ENCODE results near the gene CFAP77. TPM values are rescaled to one million over a fixed set of nuclear protein-coding genes. Genes with fewer than 3 reads are reported as not detected.

The CFAP77 gene
- polyA plus RNA-seq, 1 of the 3 experiments (the other 2 are of a cell fraction): 1.1 TPM

DNA sequence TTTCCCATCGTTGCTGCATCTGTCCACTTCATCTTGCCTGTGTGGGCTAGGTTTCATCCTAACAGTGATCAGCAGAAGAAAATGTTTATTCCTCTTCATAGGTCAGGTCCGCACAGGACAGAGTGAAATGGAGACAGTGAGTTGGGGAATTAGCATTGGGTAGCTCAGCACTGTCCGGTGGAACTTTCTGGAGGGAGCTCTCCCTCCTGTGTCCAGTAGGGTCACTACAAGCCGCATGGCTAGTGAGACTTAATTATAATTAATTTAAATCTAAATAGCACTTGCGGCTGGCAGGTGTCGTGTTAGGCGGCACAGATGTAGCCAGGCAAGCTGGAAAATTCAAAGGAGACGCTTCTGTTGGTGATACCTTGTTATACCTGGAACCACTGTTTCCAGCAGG, 48.4 kb downstream of the CFAP77 start:
- Histone ChIP-seq H3K27me3 (ENCODE audit: insufficient read depth) (no peaks in the 10 kb centered on the region), H3K27ac (ENCODE audit: low read depth in 2 of 2, low read length in 1 of 2) (no peak overlapping the region), H3K4me2 (no peak overlapping the region), H2AFZ (ENCODE audit: low read depth) (no peak overlapping the region), H3K36me3 (replicated peaks in 1 of 2; ENCODE audit: control insufficient read depth in 1 of 2, insufficient read depth in 2 of 2, low read length in 1 of 2) (no peaks in the 10 kb centered on the region), H3K4me3 (ENCODE audit: low read depth in 2 of 2, low read length in 1 of 2) (no peak overlapping the region), H3K4me1 (ENCODE audit: control insufficient read depth in 1 of 2, insufficient read depth in 2 of 2, low read depth in 1 of 2, low read length in 1 of 2) (no peaks in the 10 kb centered on the region), H3K9ac (no peak overlapping the region), H3K79me2 (ENCODE audit: insufficient read depth) (no peaks in the 10 kb centered on the region), H4K20me1 (ENCODE audit: insufficient read depth) (no peaks in the 10 kb centered on the region), H3F3A (replicated peaks; ENCODE audit: insufficient read depth) (no peaks in the 10 kb centered on the region), H3K9me3 (no peaks in the 10 kb centered on the region), H3K9me2 (no peaks in the 10 kb centered on the region)
- no peak for TF ChIP-seq CHD2 (IDR thresholded peaks at IDR 0.05; ENCODE audit: low read length, partially characterized antibody)
- 88% methylated on average over 8 of the region's 8 CpGs for WGBS (ENCODE audit: low lambda C conversion rate)
- DNase-seq: no peak
- POLR2A ChIA-PET: no interaction called here
- CTCF ChIA-PET: interaction anchor here (0.9 to 1.8 kb wide), 2 partner anchors 11 to 49 kb away, joined by 3 to 12 read pairs; no protein-coding TSS in a partner anchor

DNA sequence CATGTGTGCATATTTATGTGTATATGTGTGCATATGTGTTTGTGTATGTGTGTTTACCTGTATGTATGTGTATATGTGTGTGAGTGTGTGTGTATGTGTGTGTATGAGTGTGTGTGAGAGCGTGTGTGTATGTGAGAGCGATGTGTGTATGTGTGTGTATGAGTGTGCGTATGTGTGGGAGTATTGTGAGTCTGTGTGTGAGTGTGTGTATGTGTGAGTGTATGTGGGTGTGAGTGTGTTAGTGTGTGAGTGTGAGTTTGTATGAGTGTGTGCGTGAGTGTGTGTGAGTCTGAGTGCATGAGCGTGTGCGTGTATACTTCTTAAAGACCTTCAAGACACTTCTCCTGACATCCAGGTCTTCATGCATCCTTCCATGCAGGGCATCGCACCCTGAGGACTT, 49.6 kb downstream of the CFAP77 start:
- Histone ChIP-seq H3K27me3 (ENCODE audit: insufficient read depth) (no peaks in the 10 kb centered on the region), H3K9me3 (no peaks in the 10 kb centered on the region), H3K79me2 (ENCODE audit: insufficient read depth) (no peaks in the 10 kb centered on the region), H3F3A (replicated peaks; ENCODE audit: insufficient read depth) (no peaks in the 10 kb centered on the region), H3K27ac (ENCODE audit: low read depth in 2 of 2, low read length in 1 of 2) (no peak overlapping the region), H3K9me2 (no peaks in the 10 kb centered on the region), H3K4me3 (ENCODE audit: low read depth in 2 of 2, low read length in 1 of 2) (no peak overlapping the region), H4K20me1 (ENCODE audit: insufficient read depth) (no peaks in the 10 kb centered on the region), H3K4me1 (ENCODE audit: control insufficient read depth in 1 of 2, insufficient read depth in 2 of 2, low read depth in 1 of 2, low read length in 1 of 2) (no peaks in the 10 kb centered on the region), H3K36me3 (replicated peaks in 1 of 2; ENCODE audit: control insufficient read depth in 1 of 2, insufficient read depth in 2 of 2, low read length in 1 of 2) (no peaks in the 10 kb centered on the region), H2AFZ (ENCODE audit: low read depth) (no peak overlapping the region), H3K4me2 (no peak overlapping the region), H3K9ac (no peak overlapping the region)
- TF ChIP-seq, protein P1, sequence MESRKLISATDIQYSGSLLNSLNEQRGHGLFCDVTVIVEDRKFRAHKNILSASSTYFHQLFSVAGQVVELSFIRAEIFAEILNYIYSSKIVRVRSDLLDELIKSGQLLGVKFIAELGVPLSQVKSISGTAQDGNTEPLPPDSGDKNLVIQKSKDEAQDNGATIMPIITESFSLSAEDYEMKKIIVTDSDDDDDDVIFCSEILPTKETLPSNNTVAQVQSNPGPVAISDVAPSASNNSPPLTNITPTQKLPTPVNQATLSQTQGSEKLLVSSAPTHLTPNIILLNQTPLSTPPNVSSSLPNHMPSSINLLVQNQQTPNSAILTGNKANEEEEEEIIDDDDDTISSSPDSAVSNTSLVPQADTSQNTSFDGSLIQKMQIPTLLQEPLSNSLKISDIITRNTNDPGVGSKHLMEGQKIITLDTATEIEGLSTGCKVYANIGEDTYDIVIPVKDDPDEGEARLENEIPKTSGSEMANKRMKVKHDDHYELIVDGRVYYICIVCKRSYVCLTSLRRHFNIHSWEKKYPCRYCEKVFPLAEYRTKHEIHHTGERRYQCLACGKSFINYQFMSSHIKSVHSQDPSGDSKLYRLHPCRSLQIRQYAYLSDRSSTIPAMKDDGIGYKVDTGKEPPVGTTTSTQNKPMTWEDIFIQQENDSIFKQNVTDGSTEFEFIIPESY (IDR thresholded peaks at IDR 0.05; ENCODE audit: borderline replicate concordance, low read depth): no peak
- no peak for TF ChIP-seq POLR2AphosphoS5 (IDR thresholded peaks at IDR 0.05; ENCODE audit: low read depth, low read length)
- no peak for TF ChIP-seq ELF1 (IDR thresholded peaks at IDR 0.05)
- TF ChIP-seq NRF1 (IDR thresholded peaks at IDR 0.05; ENCODE audit: low read depth, low read length): no peak
- no peak for TF ChIP-seq GABPA (IDR thresholded peaks at IDR 0.05; ENCODE audit: low read depth)
- no peak for TF ChIP-seq NFIC (IDR thresholded peaks at IDR 0.05; ENCODE audit: borderline replicate concordance)
- TF ChIP-seq EP300 (IDR thresholded peaks at IDR 0.05; ENCODE audit: borderline replicate concordance in 1 of 2, low read depth in 1 of 2, low read length in 1 of 2): no peak
- TF ChIP-seq, protein P2, sequence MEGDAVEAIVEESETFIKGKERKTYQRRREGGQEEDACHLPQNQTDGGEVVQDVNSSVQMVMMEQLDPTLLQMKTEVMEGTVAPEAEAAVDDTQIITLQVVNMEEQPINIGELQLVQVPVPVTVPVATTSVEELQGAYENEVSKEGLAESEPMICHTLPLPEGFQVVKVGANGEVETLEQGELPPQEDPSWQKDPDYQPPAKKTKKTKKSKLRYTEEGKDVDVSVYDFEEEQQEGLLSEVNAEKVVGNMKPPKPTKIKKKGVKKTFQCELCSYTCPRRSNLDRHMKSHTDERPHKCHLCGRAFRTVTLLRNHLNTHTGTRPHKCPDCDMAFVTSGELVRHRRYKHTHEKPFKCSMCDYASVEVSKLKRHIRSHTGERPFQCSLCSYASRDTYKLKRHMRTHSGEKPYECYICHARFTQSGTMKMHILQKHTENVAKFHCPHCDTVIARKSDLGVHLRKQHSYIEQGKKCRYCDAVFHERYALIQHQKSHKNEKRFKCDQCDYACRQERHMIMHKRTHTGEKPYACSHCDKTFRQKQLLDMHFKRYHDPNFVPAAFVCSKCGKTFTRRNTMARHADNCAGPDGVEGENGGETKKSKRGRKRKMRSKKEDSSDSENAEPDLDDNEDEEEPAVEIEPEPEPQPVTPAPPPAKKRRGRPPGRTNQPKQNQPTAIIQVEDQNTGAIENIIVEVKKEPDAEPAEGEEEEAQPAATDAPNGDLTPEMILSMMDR (IDR thresholded peaks at IDR 0.05): no peak
- no peak for TF ChIP-seq EZH2phosphoT487 (IDR thresholded peaks at IDR 0.05; ENCODE audit: borderline replicate concordance, low read depth)
- TF ChIP-seq, protein P3, sequence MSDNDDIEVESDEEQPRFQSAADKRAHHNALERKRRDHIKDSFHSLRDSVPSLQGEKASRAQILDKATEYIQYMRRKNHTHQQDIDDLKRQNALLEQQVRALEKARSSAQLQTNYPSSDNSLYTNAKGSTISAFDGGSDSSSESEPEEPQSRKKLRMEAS (IDR thresholded peaks at IDR 0.05; ENCODE audit: low read depth): no peak
- TF ChIP-seq, protein P4, sequence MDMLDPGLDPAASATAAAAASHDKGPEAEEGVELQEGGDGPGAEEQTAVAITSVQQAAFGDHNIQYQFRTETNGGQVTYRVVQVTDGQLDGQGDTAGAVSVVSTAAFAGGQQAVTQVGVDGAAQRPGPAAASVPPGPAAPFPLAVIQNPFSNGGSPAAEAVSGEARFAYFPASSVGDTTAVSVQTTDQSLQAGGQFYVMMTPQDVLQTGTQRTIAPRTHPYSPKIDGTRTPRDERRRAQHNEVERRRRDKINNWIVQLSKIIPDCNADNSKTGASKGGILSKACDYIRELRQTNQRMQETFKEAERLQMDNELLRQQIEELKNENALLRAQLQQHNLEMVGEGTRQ (IDR thresholded peaks at IDR 0.05; ENCODE audit: borderline replicate concordance, low read depth, low read length): no peak
- no peak for TF ChIP-seq FOSL2 (IDR thresholded peaks at IDR 0.05; ENCODE audit: borderline replicate concordance, low read depth)
- TF ChIP-seq MEF2A (IDR thresholded peaks at IDR 0.05; ENCODE audit: borderline replicate concordance, low read depth): no peak
- no peak for TF ChIP-seq FOXJ3 (CRISPR knock-in tag; IDR thresholded peaks at IDR 0.05)
- no peak for TF ChIP-seq TCF12 (IDR thresholded peaks at IDR 0.05)
- no peak for TF ChIP-seq MXI1 (IDR thresholded peaks at IDR 0.05; ENCODE audit: low read depth, low read length)
- TF ChIP-seq GATA2 (CRISPR knock-in tag; IDR thresholded peaks at IDR 0.05): no peak
- WGBS (ENCODE audit: low lambda C conversion rate): 90% methylated on average over 7 of the region's 7 CpGs
- no peak for DNase-seq
- POLR2A ChIA-PET: no interaction called here
- CTCF ChIA-PET: no interaction called here
